ENCODE results near the gene RPS6KA5.

The RPS6KA5 gene

GRCh38 chr14:90892970-90893369, 167.5 kb downstream of the RPS6KA5 start:
- Histone ChIP-seq H3K9ac (ENCODE audit: low read depth in 1 of 2, low read length in 2 of 2) (no peak overlapping the region), H3K9me3 (ENCODE audit: control insufficient read depth in 1 of 2, low read length in 2 of 2) (no peaks in the 10 kb centered on the region), H3K36me3 (ENCODE audit: control insufficient read depth in 1 of 2, insufficient read depth in 2 of 2, low read length in 2 of 2) (peaks cover under 1 to 9% of the 10 kb centered on the region in 2 donors), H3K27me3 (ENCODE audit: control insufficient read depth in 1 of 2, insufficient read depth in 2 of 2, low read length in 2 of 2) (no peaks in the 10 kb centered on the region), H3K27ac (ENCODE audit: low read depth, low read length) (no peak overlapping the region), H3K4me1 (ENCODE audit: control insufficient read depth in 1 of 2, insufficient read depth in 2 of 2, low read length in 2 of 2) (peaks cover 0 to 6% of the 10 kb centered on the region in 2 donors), H3K4me3 (ENCODE audit: low read depth in 1 of 2, low read length in 2 of 2) (no peak overlapping the region)

DNA sequence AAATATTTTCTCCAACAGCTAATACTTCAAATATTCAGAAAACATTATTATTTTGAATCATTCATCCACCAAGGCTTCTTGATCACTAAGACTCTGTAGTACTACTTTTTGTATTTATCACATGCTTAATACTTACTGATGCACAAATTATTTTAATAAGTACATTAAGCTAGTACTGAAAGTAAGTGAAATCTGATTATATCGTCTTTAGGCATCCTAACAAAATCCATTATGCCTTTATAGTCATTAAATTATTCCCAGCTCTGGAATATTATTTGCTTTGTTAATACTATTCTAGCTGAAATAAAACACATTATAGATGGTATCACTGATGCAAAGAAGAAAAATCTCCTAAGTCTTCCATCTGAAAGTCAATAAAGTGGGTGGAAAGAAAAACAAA, 169.1 kb downstream of the RPS6KA5 start:
- H3K4me3 ChIP-seq (ENCODE audit: low read depth in 1 of 2, low read length in 2 of 2) = no peak overlapping the region
- peaks cover 0 to 3% of the 10 kb centered on the region in 2 donors for H3K36me3 ChIP-seq (ENCODE audit: control insufficient read depth in 1 of 2, insufficient read depth in 2 of 2, low read length in 2 of 2)
- no peaks in the 10 kb centered on the region for H3K27me3 ChIP-seq (ENCODE audit: control insufficient read depth in 1 of 2, insufficient read depth in 2 of 2, low read length in 2 of 2)
- H3K4me1 ChIP-seq (ENCODE audit: control insufficient read depth in 1 of 2, insufficient read depth in 2 of 2, low read length in 2 of 2) = no peaks in the 10 kb centered on the region
- H3K9ac ChIP-seq (ENCODE audit: low read depth in 1 of 2, low read length in 2 of 2) = no peak overlapping the region
- H3K27ac ChIP-seq (ENCODE audit: low read depth, low read length) = no peak overlapping the region
- H3K9me3 ChIP-seq (ENCODE audit: control insufficient read depth in 1 of 2, low read length in 2 of 2) = no peaks in the 10 kb centered on the region

DNA sequence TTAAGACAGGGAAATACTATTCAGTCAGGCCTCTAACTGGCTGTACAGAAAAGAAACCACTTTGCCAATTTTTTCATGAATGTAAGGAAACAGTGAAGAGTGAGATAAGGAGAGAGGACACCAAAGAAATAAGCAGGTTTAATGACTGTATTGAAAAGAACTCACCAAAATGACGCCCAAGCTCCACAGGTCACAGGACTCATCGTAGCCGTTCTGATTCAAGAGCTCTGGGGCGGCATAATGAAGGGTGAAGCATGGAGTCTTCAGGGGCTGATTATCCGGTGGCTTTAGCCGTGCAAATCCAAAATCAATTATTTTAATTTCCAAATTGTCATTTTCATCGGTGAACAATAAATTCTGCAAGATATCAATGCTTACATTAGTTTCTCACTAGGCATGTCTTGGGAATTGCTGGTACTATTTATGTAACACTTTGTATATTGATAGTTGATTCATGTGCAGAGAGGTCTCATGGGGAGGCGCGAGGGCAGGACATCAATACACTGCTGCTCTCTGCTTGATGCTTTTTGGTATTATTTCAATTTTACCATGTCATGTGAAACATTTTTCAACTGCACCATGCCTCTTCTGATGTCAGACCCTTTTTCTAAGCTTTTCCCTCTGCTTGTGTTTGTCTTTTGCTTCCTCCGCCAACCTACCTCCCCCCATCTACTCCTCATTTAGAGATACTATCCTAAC, 170.0 kb downstream of the RPS6KA5 start:
- H3K4me1 ChIP-seq (ENCODE audit: control insufficient read depth in 1 of 2, insufficient read depth in 2 of 2, low read length in 2 of 2) = no peaks in the 10 kb centered on the region
- H3K36me3 ChIP-seq (ENCODE audit: control insufficient read depth in 1 of 2, insufficient read depth in 2 of 2, low read length in 2 of 2) = peaks cover 0 to 4% of the 10 kb centered on the region in 2 donors
- H3K27ac ChIP-seq (ENCODE audit: low read depth, low read length) = no peak overlapping the region
- H3K27me3 ChIP-seq (ENCODE audit: control insufficient read depth in 1 of 2, insufficient read depth in 2 of 2, low read length in 2 of 2) = no peaks in the 10 kb centered on the region
- H3K9me3 ChIP-seq (ENCODE audit: control insufficient read depth in 1 of 2, low read length in 2 of 2) = no peaks in the 10 kb centered on the region
- no peak overlapping the region for H3K4me3 ChIP-seq (ENCODE audit: low read depth in 1 of 2, low read length in 2 of 2)
- H3K9ac ChIP-seq (ENCODE audit: low read depth in 1 of 2, low read length in 2 of 2) = no peak overlapping the region

DNA sequence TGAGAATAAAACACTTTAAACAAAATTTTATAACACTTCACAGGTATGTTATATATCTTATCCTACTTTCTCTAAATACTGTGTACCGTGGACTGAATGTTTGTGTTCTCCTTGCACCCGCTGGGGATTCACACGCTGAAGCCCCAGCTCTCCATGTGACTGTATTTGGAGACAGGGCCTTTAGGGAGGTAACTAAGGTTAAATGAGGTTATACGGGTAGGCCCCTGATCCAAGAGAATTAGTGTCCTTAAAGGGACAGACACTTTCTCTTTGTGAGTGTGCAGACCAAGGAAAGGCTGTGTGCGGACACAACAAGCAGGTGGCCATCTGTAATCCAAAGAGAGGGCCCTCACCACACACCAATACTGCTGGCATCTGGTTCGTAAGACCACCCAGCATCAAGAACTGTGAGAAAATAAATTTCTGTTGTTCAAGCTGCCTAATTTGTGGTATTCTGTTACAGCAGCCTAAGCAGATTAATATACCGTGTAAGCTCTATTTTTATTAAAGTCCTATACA, 174.1 kb downstream of the RPS6KA5 start:
- H3K27me3 ChIP-seq (ENCODE audit: control insufficient read depth in 1 of 2, insufficient read depth in 2 of 2, low read length in 2 of 2) = no peaks in the 10 kb centered on the region
- no peak overlapping the region for H3K27ac ChIP-seq (ENCODE audit: low read depth, low read length)
- peaks cover 0 to 9% of the 10 kb centered on the region in 2 donors for H3K36me3 ChIP-seq (ENCODE audit: control insufficient read depth in 1 of 2, insufficient read depth in 2 of 2, low read length in 2 of 2)
- peaks cover 0 to 3% of the 10 kb centered on the region in 2 donors for H3K4me1 ChIP-seq (ENCODE audit: control insufficient read depth in 1 of 2, insufficient read depth in 2 of 2, low read length in 2 of 2)
- H3K9me3 ChIP-seq (ENCODE audit: control insufficient read depth in 1 of 2, low read length in 2 of 2) = no peaks in the 10 kb centered on the region
- H3K4me3 ChIP-seq (ENCODE audit: low read depth in 1 of 2, low read length in 2 of 2) = no peak overlapping the region
- no peak overlapping the region for H3K9ac ChIP-seq (ENCODE audit: low read depth in 1 of 2, low read length in 2 of 2)

GRCh38 chr14:90883782-90884181, 176.7 kb downstream of the RPS6KA5 start:
- Histone ChIP-seq H3K27me3 (ENCODE audit: control insufficient read depth in 1 of 2, insufficient read depth in 2 of 2, low read length in 2 of 2) (no peaks in the 10 kb centered on the region), H3K36me3 (ENCODE audit: control insufficient read depth in 1 of 2, insufficient read depth in 2 of 2, low read length in 2 of 2) (peaks cover 0 to 9% of the 10 kb centered on the region in 2 donors), H3K9me3 (ENCODE audit: control insufficient read depth in 1 of 2, low read length in 2 of 2) (no peaks in the 10 kb centered on the region), H3K9ac (ENCODE audit: low read depth in 1 of 2, low read length in 2 of 2) (no peak overlapping the region), H3K27ac (ENCODE audit: low read depth, low read length) (no peak overlapping the region), H3K4me1 (ENCODE audit: control insufficient read depth in 1 of 2, insufficient read depth in 2 of 2, low read length in 2 of 2) (peaks cover 0 to 3% of the 10 kb centered on the region in 2 donors), H3K4me3 (ENCODE audit: low read depth in 1 of 2, low read length in 2 of 2) (no peak overlapping the region)

GRCh38 chr14:90883197-90883596, 177.2 kb downstream of the RPS6KA5 start:
- Histone ChIP-seq H3K27ac (ENCODE audit: low read depth, low read length) (no peak overlapping the region), H3K9ac (ENCODE audit: low read depth in 1 of 2, low read length in 2 of 2) (no peak overlapping the region), H3K27me3 (ENCODE audit: control insufficient read depth in 1 of 2, insufficient read depth in 2 of 2, low read length in 2 of 2) (no peaks in the 10 kb centered on the region), H3K36me3 (ENCODE audit: control insufficient read depth in 1 of 2, insufficient read depth in 2 of 2, low read length in 2 of 2) (peaks cover 0 to 9% of the 10 kb centered on the region in 2 donors), H3K4me3 (ENCODE audit: low read depth in 1 of 2, low read length in 2 of 2) (no peak overlapping the region), H3K9me3 (ENCODE audit: control insufficient read depth in 1 of 2, low read length in 2 of 2) (no peaks in the 10 kb centered on the region), H3K4me1 (ENCODE audit: control insufficient read depth in 1 of 2, insufficient read depth in 2 of 2, low read length in 2 of 2) (peaks cover 0 to 3% of the 10 kb centered on the region in 2 donors)

DNA sequence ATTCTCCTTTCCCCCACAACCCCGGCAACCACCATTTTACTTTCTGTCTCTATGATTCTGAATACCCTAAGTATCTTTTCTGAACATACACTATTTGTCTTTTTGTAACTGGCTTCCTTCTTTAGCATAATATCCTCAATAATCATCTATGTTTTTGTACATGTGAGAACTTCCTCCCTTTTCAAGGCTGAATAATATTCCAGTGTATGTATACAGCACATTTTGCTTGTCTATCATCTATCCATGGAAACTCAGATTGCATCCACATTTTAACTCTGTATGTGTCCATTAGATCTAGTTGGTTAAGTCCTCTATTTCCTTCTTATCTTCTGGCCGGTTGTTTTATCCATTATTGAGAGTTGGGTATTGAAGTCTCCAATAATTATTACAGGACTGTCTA, 180.2 kb downstream of the RPS6KA5 start:
- Histone ChIP-seq H3K27me3 (ENCODE audit: control insufficient read depth in 1 of 2, insufficient read depth in 2 of 2, low read length in 2 of 2) (no peaks in the 10 kb centered on the region), H3K9me3 (ENCODE audit: control insufficient read depth in 1 of 2, low read length in 2 of 2) (no peaks in the 10 kb centered on the region), H3K27ac (ENCODE audit: low read depth, low read length) (no peak overlapping the region), H3K4me3 (ENCODE audit: low read depth in 1 of 2, low read length in 2 of 2) (no peak overlapping the region), H3K4me1 (ENCODE audit: control insufficient read depth in 1 of 2, insufficient read depth in 2 of 2, low read length in 2 of 2) (peaks cover 0 to 3% of the 10 kb centered on the region in 2 donors), H3K36me3 (ENCODE audit: control insufficient read depth in 1 of 2, insufficient read depth in 2 of 2, low read length in 2 of 2) (peaks cover 0 to 4% of the 10 kb centered on the region in 2 donors), H3K9ac (ENCODE audit: low read depth in 1 of 2, low read length in 2 of 2) (no peak overlapping the region)

GRCh38 chr14:90874599-90874998, 185.8 kb downstream of the RPS6KA5 start:
- Histone ChIP-seq H3K27me3 (ENCODE audit: control insufficient read depth in 1 of 2, insufficient read depth in 2 of 2, low read length in 2 of 2) (no peaks in the 10 kb centered on the region), H3K9me3 (ENCODE audit: control insufficient read depth in 1 of 2, low read length in 2 of 2) (no peaks in the 10 kb centered on the region), H3K27ac (ENCODE audit: low read depth, low read length) (no peak overlapping the region), H3K9ac (ENCODE audit: low read depth in 1 of 2, low read length in 2 of 2) (no peak overlapping the region), H3K4me3 (ENCODE audit: low read depth in 1 of 2, low read length in 2 of 2) (no peak overlapping the region), H3K36me3 (ENCODE audit: control insufficient read depth in 1 of 2, insufficient read depth in 2 of 2, low read length in 2 of 2) (peaks cover 5 to 20% of the 10 kb centered on the region in 2 donors), H3K4me1 (ENCODE audit: control insufficient read depth in 1 of 2, insufficient read depth in 2 of 2, low read length in 2 of 2) (peaks cover 0 to 5% of the 10 kb centered on the region in 2 donors)

- H3K4me1 ChIP-seq (ENCODE audit: control insufficient read depth in 1 of 2, insufficient read depth in 2 of 2, low read length in 2 of 2) = peaks cover 0 to 5% of the 10 kb centered on the region in 2 donors
- no peaks in the 10 kb centered on the region for H3K27me3 ChIP-seq (ENCODE audit: control insufficient read depth in 1 of 2, insufficient read depth in 2 of 2, low read length in 2 of 2)
- H3K36me3 ChIP-seq (ENCODE audit: control insufficient read depth in 1 of 2, insufficient read depth in 2 of 2, low read length in 2 of 2) = peaks cover 5 to 20% of the 10 kb centered on the region in 2 donors
- H3K27ac ChIP-seq (ENCODE audit: low read depth, low read length) = no peak overlapping the region
- H3K9me3 ChIP-seq (ENCODE audit: control insufficient read depth in 1 of 2, low read length in 2 of 2) = no peaks in the 10 kb centered on the region
- H3K9ac ChIP-seq (ENCODE audit: low read depth in 1 of 2, low read length in 2 of 2) = no peak overlapping the region
- H3K4me3 ChIP-seq (ENCODE audit: low read depth in 1 of 2, low read length in 2 of 2) = no peak overlapping the region
Observed at GRCh38 chr14:90871605-90872233, 188.7 kb downstream of the RPS6KA5 start.

GRCh38 chr14:90870950-90871604, 189.4 kb downstream of the RPS6KA5 start:
- no peak overlapping the region for H3K9ac ChIP-seq (ENCODE audit: low read depth in 1 of 2, low read length in 2 of 2)
- H3K36me3 ChIP-seq (ENCODE audit: control insufficient read depth in 1 of 2, insufficient read depth in 2 of 2, low read length in 2 of 2) = peaks cover 5 to 20% of the 10 kb centered on the region in 2 donors
- H3K4me3 ChIP-seq (ENCODE audit: low read depth in 1 of 2, low read length in 2 of 2) = no peak overlapping the region
- peaks cover 0 to 5% of the 10 kb centered on the region in 2 donors for H3K4me1 ChIP-seq (ENCODE audit: control insufficient read depth in 1 of 2, insufficient read depth in 2 of 2, low read length in 2 of 2)
- no peaks in the 10 kb centered on the region for H3K27me3 ChIP-seq (ENCODE audit: control insufficient read depth in 1 of 2, insufficient read depth in 2 of 2, low read length in 2 of 2)
- H3K9me3 ChIP-seq (ENCODE audit: control insufficient read depth in 1 of 2, low read length in 2 of 2) = no peaks in the 10 kb centered on the region
- H3K27ac ChIP-seq (ENCODE audit: low read depth, low read length) = no peak overlapping the region

Measured in duodenal mucosa (tissue), 2 donors.